Ascending aorta (tissue), 2 donors: ENCODE results near the gene TEC. TPM values are rescaled to one million over a fixed set of nuclear protein-coding genes. Genes with fewer than 3 reads are reported as not detected.

ENCODE experiments used
- DNase-seq, 2 donors: peaks; one replicate each; pipeline ENCODE4 v3.0.0-alpha.2; 2019; ENCODE audit warnings: low spot score in 2 of 2
- H3K27ac ChIP-seq, 2 donors: fragments of 200-600 bp; sonication (generic); one replicate each; pipeline ENCODE4 v1.5.1; 2016 to 2017; ENCODE audit warnings: mild to moderate bottlenecking in 1 of 2
- H3K27me3 ChIP-seq: fragments of 200-600 bp; sonication (generic); one replicate; pipeline ENCODE4 v1.5.1; 2017
- H3K36me3 ChIP-seq, 2 donors: fragments of 200-600 bp; sonication (generic); one replicate each; pipeline ENCODE4 v1.5.1; 2016
- H3K4me1 ChIP-seq, 2 donors: fragments of 200-600 bp; sonication (generic); one replicate each; pipeline ENCODE4 v1.5.1; 2016 to 2017; ENCODE audit warnings: mild to moderate bottlenecking in 1 of 2
- H3K4me3 ChIP-seq, 2 donors: fragments of 200-600 bp; sonication (generic); one replicate each; pipeline ENCODE4 v1.5.1; 2016 to 2017; ENCODE audit warnings: mild to moderate bottlenecking in 1 of 2
- H3K9me3 ChIP-seq, 2 donors: fragments of 200-600 bp; sonication (generic); one replicate each; pipeline ENCODE4 v1.5.1; 2016
- CTCF ChIP-seq, 3 experiments: fragments of 200-600 bp in 2 of 3; fragments of 450-650 bp in 1 of 3; sonication (generic) in 2 of 3; IDR thresholded peaks; one replicate each; pipeline ENCODE4 v1.5.1; 2016 to 2019; ENCODE audit warnings: antibody characterized with exemption in 3 of 3, mild to moderate bottlenecking in 1 of 3, moderate library complexity in 1 of 3
- intact Hi-C: fragments of 100-400 bp; cut with DNase I; formaldehyde crosslinking; loops from one replicate; pipeline ENCODE4 v1.15.1; 2023
- total RNA-seq: library from RNA; depleted of rRNA; stranded (reverse); fragments of >200 nt; gene quantifications from one replicate; pipeline ENCODE4 v1.1.0, GENCODE V29; 2016

TEC gene
- total RNA-seq, 1 donor from 2014 or later = 4.5 TPM

GRCh38 chr4:48119646-48120045 lies 150.0 kb downstream of the TEC start:
- Histone ChIP-seq H3K36me3 (no peaks in the 10 kb centered on the region), H3K4me1 (no peaks in the 10 kb centered on the region), H3K27ac (no peak overlapping the region), H3K9me3 (no peaks in the 10 kb centered on the region), H3K4me3 (no peak overlapping the region), H3K27me3 (no peaks in the 10 kb centered on the region)
- no peak for TF ChIP-seq CTCF (IDR thresholded peaks at IDR 0.05)
- intact Hi-C loops = no loop called here
- no peak for DNase-seq

GRCh38 chr4:48118081-48118480 lies 151.6 kb downstream of the TEC start:
- DNase-seq = no peak
- Histone ChIP-seq H3K27ac (no peak overlapping the region), H3K27me3 (no peaks in the 10 kb centered on the region), H3K36me3 (no peaks in the 10 kb centered on the region), H3K4me3 (no peak overlapping the region), H3K9me3 (no peaks in the 10 kb centered on the region), H3K4me1 (no peaks in the 10 kb centered on the region)
- no peak for TF ChIP-seq CTCF (IDR thresholded peaks at IDR 0.05)
- intact Hi-C loops = no loop called here

- no peak for TF ChIP-seq CTCF (IDR thresholded peaks at IDR 0.05)
- no peaks in the 10 kb centered on the region for H3K36me3 ChIP-seq
- H3K4me3 ChIP-seq = no peak overlapping the region
- no peak overlapping the region for H3K27ac ChIP-seq
- H3K9me3 ChIP-seq = no peaks in the 10 kb centered on the region
- intact Hi-C loops = no loop called here
- no peaks in the 10 kb centered on the region for H3K4me1 ChIP-seq
- no peaks in the 10 kb centered on the region for H3K27me3 ChIP-seq
- DNase-seq = no peak
Measured at GRCh38 chr4:48116582-48116981, 153.1 kb downstream of the TEC start.

- no peak overlapping the region for H3K27ac ChIP-seq
- no peak for TF ChIP-seq CTCF (IDR thresholded peaks at IDR 0.05)
- DNase-seq = no peak
- no peaks in the 10 kb centered on the region for H3K9me3 ChIP-seq
- no peaks in the 10 kb centered on the region for H3K27me3 ChIP-seq
- H3K4me1 ChIP-seq = no peaks in the 10 kb centered on the region
- H3K4me3 ChIP-seq = no peak overlapping the region
- intact Hi-C loops = no loop called here
- no peaks in the 10 kb centered on the region for H3K36me3 ChIP-seq
Measured at GRCh38 chr4:48114412-48114811, 155.2 kb downstream of the TEC start.

- no peak for DNase-seq
- intact Hi-C loops = no loop called here
Measured at GRCh38 chr4:48112017-48112667, 157.5 kb downstream of the TEC start.

More at GRCh38 chr4:48112017-48112667, 157.5 kb downstream of the TEC start:
- no peak for TF ChIP-seq CTCF (IDR thresholded peaks at IDR 0.05)
- Histone ChIP-seq H3K4me1 (no peaks in the 10 kb centered on the region), H3K36me3 (no peaks in the 10 kb centered on the region), H3K27ac (no peak overlapping the region), H3K9me3 (no peaks in the 10 kb centered on the region), H3K27me3 (no peaks in the 10 kb centered on the region), H3K4me3 (no peak overlapping the region)
